Measurements from ENCODE around the gene SYDE1. TPM values are rescaled to one million over a fixed set of nuclear protein-coding genes. Genes with fewer than 3 reads are reported as not detected.
"Not testable (repeated sequence)": the region's sequence is repeated elsewhere in the genome, so short reads cannot be mapped to it uniquely, and the experiment has no call there.

SYDE1 gene, protein sequence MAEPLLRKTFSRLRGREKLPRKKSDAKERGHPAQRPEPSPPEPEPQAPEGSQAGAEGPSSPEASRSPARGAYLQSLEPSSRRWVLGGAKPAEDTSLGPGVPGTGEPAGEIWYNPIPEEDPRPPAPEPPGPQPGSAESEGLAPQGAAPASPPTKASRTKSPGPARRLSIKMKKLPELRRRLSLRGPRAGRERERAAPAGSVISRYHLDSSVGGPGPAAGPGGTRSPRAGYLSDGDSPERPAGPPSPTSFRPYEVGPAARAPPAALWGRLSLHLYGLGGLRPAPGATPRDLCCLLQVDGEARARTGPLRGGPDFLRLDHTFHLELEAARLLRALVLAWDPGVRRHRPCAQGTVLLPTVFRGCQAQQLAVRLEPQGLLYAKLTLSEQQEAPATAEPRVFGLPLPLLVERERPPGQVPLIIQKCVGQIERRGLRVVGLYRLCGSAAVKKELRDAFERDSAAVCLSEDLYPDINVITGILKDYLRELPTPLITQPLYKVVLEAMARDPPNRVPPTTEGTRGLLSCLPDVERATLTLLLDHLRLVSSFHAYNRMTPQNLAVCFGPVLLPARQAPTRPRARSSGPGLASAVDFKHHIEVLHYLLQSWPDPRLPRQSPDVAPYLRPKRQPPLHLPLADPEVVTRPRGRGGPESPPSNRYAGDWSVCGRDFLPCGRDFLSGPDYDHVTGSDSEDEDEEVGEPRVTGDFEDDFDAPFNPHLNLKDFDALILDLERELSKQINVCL
- 10 to 100 TPM in 2 of 8 experiments, 1 to 10 TPM in 6; 1.4 to 15.5 (median 5.6) TPM for total RNA-seq

- peak within 1 kb of the TSS in 1 of 2 donors; percentile 66 for H3K27ac ChIP-seq
- in situ Hi-C loops (cut with MboI; ENCODE audit: low pct_unique_long_range_greater_than_20kb in 2 of 9, low sequenced_read_pairs in 9 of 9, unreplicated experiment in 9 of 9): no loop called here
- peak; percentile 67 to 81 (median 74) for ATAC-seq (replicated peaks in 6 of 8)
- peak within 1 kb of the TSS; percentile 33 to 74 (median 57) for H3K4me3 ChIP-seq
- H3K4me1 ChIP-seq (replicated peaks in 1 of 2): peaks cover 0 to 5% of the 10 kb centered on the region in 2 donors
- 0 to 10% (median 0%) methylated on average over 1 to 6 of the region's 78 CpGs; no CpG with 5 or more reads in 7 of the 10 experiments for WGBS, 10 experiments
Measured at GRCh38 chr19:15107061-15108010, at the start of gene SYDE1. SYDE1 (plus strand) TSS chr19:15107401; CDS start chr19:15107434, 33 bp downstream.

DNA sequence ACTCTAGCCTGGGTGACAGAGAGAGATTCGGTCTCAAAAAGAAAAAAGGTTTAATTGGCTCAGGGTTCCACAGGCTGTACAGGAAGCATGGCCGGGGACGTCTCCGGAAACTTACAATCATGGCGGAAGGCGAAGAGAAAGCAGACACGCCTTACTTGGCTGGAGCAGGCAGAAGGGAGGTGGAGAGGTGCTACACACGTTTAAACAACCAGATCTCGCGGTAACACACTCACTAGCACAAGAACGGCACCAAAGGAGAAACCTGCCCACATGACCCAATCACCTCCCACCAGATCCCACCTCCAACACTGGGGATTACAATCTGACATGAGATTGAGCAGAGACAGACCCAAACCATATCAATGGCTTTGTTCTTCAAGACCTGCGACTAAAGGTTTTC is 45.2 kb upstream of the SYDE1 start:
- Histone ChIP-seq H3K4me3 (no peak overlapping the region), H3K4me1 (replicated peaks in 1 of 2) (no peaks in the 10 kb centered on the region), H3K27ac (no peak overlapping the region)
- 30 to 86% (median 65%) methylated on average over 2 to 11 of the region's 12 CpGs; no CpG with 5 or more reads in 5 of the 10 experiments for WGBS, 10 experiments
- in situ Hi-C loops (cut with MboI; ENCODE audit: low pct_unique_long_range_greater_than_20kb in 2 of 9, low sequenced_read_pairs in 9 of 9, unreplicated experiment in 9 of 9): no loop called here
- ATAC-seq (replicated peaks in 6 of 8): no peak

DNA sequence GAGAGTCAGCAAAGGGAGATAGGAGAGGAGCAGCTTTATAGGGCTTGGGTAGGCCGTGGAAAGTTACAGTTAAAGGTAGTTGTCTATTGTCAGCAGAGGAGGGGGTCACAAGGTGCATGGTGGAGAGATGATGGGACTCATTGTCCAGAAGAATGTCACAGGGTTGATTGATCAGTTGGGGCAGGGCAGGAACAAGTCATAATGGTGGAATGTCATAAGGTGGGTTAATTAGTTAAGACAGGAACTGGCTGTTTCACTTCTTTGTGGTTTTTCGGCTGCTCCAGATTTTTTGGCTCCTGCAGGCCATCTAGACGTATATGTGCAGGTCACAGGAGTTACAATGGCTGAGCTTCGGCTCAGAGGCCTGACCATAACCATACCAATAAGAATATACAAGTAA is 36.8 kb upstream of the SYDE1 start:
- H3K27ac ChIP-seq; H3K4me1 ChIP-seq (replicated peaks in 1 of 2); H3K4me3 ChIP-seq; ATAC-seq (replicated peaks in 6 of 8); in situ Hi-C loops (cut with MboI; ENCODE audit: low pct_unique_long_range_greater_than_20kb in 2 of 9, low sequenced_read_pairs in 9 of 9, unreplicated experiment in 9 of 9): not testable (repeated sequence)
- WGBS, 10 experiments: 0 to 75% (median 26%) methylated on average over 1 to 4 of the region's 4 CpGs; no CpG with 5 or more reads in 2 of the 10 experiments

DNA sequence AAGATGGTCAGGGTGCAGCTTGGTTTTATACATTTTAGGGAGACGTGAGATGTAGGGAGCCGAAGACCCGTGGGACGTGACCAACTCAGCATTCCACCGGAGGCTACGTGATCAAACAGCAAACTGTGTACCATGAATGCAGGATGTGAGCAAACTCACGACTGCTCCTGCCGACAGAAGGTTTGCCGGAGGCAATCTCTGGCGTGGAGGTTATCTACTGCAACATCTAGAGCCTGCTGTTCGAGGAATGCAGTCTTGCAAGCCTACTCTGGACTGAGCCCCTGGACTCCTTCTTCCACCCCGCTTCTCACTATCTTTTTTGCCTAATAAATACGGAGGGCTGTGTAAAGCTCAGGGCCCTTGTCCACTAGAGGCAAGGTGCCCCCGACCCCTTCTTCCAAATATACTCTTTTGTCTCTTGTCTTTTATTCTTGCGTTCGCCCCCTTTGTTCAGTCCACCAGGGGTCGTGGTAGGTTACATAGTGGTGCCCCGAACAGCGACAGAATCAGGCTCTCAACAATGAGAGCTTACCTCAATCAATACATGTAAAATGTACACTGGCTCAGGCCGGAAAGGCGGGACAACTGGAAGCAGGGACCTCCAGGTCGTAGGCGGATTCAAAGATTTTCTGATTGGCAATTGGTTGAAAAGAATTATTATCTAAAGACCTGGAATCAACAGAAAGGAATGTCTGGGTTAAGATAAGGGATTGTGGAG is 34.1 kb upstream of the SYDE1 start:
- Histone ChIP-seq H3K4me1 (replicated peaks in 1 of 2) (no peaks in the 10 kb centered on the region), H3K4me3 (no peak overlapping the region), H3K27ac (no peak overlapping the region)
- no peak for ATAC-seq (replicated peaks in 6 of 8)
- in situ Hi-C loops (cut with MboI; ENCODE audit: low pct_unique_long_range_greater_than_20kb in 2 of 9, low sequenced_read_pairs in 9 of 9, unreplicated experiment in 9 of 9): no loop called here
- 25 to 100% (median 62%) methylated on average over 1 to 20 of the region's 23 CpGs for WGBS, 10 experiments

DNA sequence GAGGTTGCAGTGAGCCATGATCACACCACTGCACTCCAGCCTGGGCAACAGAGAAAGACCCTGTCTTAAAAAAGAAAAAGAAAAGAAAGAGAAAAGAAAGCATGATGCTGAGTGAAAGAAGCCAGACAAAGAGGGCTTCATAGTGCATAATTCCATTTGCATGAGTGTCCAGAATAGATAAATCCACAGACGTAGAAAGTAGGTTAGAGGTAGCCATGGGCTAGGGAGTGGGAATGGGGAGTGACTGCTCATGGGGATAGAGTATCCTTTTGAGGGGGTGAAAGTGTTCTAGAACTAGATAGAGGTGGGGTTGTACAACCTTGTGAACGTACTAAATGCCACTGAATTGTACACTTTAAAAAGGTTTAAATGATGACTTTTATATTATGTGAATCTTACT is 32.8 kb upstream of the SYDE1 start:
- WGBS, 10 experiments: 0 to 100% (median 47%) methylated on average over 1 to 2 of the region's 2 CpGs; no CpG with 5 or more reads in 1 of the 10 experiments
- Histone ChIP-seq H3K27ac (no peak overlapping the region), H3K4me1 (replicated peaks in 1 of 2) (no peaks in the 10 kb centered on the region), H3K4me3 (no peak overlapping the region)
- no peak for ATAC-seq (replicated peaks in 6 of 8)
- in situ Hi-C loops (cut with MboI; ENCODE audit: low pct_unique_long_range_greater_than_20kb in 2 of 9, low sequenced_read_pairs in 9 of 9, unreplicated experiment in 9 of 9): no loop called here

- in situ Hi-C loops (cut with MboI; ENCODE audit: low pct_unique_long_range_greater_than_20kb in 2 of 9, low sequenced_read_pairs in 9 of 9, unreplicated experiment in 9 of 9): loop anchor here in 2 of 9 experiments (25.0 kb wide), 1 partner anchor 486 kb away; no protein-coding TSS in a partner anchor
- WGBS, 10 experiments: 29 to 89% (median 56%) methylated on average over 2 to 4 of the region's 4 CpGs
- no peak for ATAC-seq (replicated peaks in 6 of 8)
- Histone ChIP-seq H3K4me1 (replicated peaks in 1 of 2) (no peaks in the 10 kb centered on the region), H3K4me3 (no peak overlapping the region), H3K27ac (no peak overlapping the region)
Measured at GRCh38 chr19:15075806-15076205, 31.4 kb upstream of the SYDE1 start.

DNA sequence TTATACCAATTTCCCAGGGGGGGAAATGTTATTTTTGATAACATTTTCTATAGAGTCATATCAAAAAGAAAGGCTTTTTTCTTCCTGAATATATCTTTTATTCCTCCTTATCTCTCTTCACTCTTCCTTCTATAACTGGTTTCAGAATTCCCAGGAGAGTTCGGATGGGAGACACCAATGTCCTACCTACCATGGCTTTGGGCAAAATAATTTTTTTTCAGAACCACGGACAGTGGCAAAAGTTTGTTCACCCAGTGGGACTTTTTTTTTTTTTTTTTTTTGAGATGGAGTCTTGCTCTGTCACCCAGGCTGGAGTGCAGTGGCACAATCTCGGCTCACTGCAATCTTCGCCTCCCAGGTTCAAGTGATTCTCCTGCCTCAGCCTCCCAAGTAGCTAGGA is 27.2 kb upstream of the SYDE1 start:
- H3K4me3 ChIP-seq; ATAC-seq (replicated peaks in 6 of 8); H3K4me1 ChIP-seq (replicated peaks in 1 of 2); H3K27ac ChIP-seq: not testable (repeated sequence)
- in situ Hi-C loops (cut with MboI; ENCODE audit: low pct_unique_long_range_greater_than_20kb in 2 of 9, low sequenced_read_pairs in 9 of 9, unreplicated experiment in 9 of 9): loop anchor here in 3 of 9 experiments (10.0 to 25.0 kb wide), 2 partner anchors 475 to 482 kb away; no protein-coding TSS in a partner anchor
- WGBS, 10 experiments: 0 to 71% (median 10%) methylated on average over 1 to 4 of the region's 4 CpGs; no CpG with 5 or more reads in 1 of the 10 experiments

- Histone ChIP-seq H3K27ac (no peak within 1 kb of the TSS), H3K4me1 (replicated peaks in 1 of 2) (no peaks in the 10 kb centered on the region), H3K4me3 (no peak within 1 kb of the TSS)
- 38 to 60% (median 53%) methylated on average over 1 to 5 of the region's 6 CpGs; no CpG with 5 or more reads in 6 of the 10 experiments for WGBS, 10 experiments
- in situ Hi-C loops (cut with MboI; ENCODE audit: low pct_unique_long_range_greater_than_20kb in 2 of 9, low sequenced_read_pairs in 9 of 9, unreplicated experiment in 9 of 9): loop anchor here in 3 of 9 experiments (10.0 to 25.0 kb wide), 2 partner anchors 473 to 480 kb away; no protein-coding TSS in a partner anchor
- no peak for ATAC-seq (replicated peaks in 6 of 8)
Measured at GRCh38 chr19:15081911-15082310, 25.3 kb upstream of the SYDE1 start, which contains the start of gene OR1I1. OR1I1 (plus strand) TSS chr19:15082211; CDS start chr19:15087066, 4,855 bp downstream.

- Histone ChIP-seq H3K27ac (no peak overlapping the region), H3K4me1 (replicated peaks in 1 of 2) (no peaks in the 10 kb centered on the region), H3K4me3 (no peak overlapping the region)
- no peak for ATAC-seq (replicated peaks in 6 of 8)
- 7 to 60% (median 40%) methylated on average over 2 to 5 of the region's 11 CpGs; no CpG with 5 or more reads in 4 of the 10 experiments for WGBS, 10 experiments
- in situ Hi-C loops (cut with MboI; ENCODE audit: low pct_unique_long_range_greater_than_20kb in 2 of 9, low sequenced_read_pairs in 9 of 9, unreplicated experiment in 9 of 9): loop anchor here in 3 of 9 experiments (10.0 to 25.0 kb wide), 2 partner anchors 468 to 475 kb away; no protein-coding TSS in a partner anchor
Measured at GRCh38 chr19:15087182-15087581, 20.0 kb upstream of the SYDE1 start.

GRCh38 chr19:15091918-15092753 is 15.1 kb upstream of the SYDE1 start:
- in situ Hi-C loops (cut with MboI; ENCODE audit: low pct_unique_long_range_greater_than_20kb in 2 of 9, low sequenced_read_pairs in 9 of 9, unreplicated experiment in 9 of 9): loop anchor here in 4 of 9 experiments (10.0 to 25.0 kb wide), 2 partner anchors 463 to 470 kb away; no protein-coding TSS in a partner anchor
- ATAC-seq (replicated peaks in 6 of 8): peak in 6 of 8 experiments; percentile 19 to 63 (median 48)
- no peak overlapping the region for H3K4me3 ChIP-seq
- WGBS, 10 experiments: 0 to 61% (median 14%) methylated on average over 1 to 8 of the region's 13 CpGs; no CpG with 5 or more reads in 1 of the 10 experiments
- H3K4me1 ChIP-seq (replicated peaks in 1 of 2): no peaks in the 10 kb centered on the region
- H3K27ac ChIP-seq: no peak overlapping the region

GRCh38 chr19:15093001-15093400 is 14.2 kb upstream of the SYDE1 start:
- Histone ChIP-seq H3K4me3 (no peak overlapping the region), H3K4me1 (replicated peaks in 1 of 2) (no peaks in the 10 kb centered on the region), H3K27ac (no peak overlapping the region)
- in situ Hi-C loops (cut with MboI; ENCODE audit: low pct_unique_long_range_greater_than_20kb in 2 of 9, low sequenced_read_pairs in 9 of 9, unreplicated experiment in 9 of 9): loop anchor here in 4 of 9 experiments (10.0 to 25.0 kb wide), 2 partner anchors 462 to 469 kb away; no protein-coding TSS in a partner anchor
- ATAC-seq (replicated peaks in 6 of 8): no peak
- 20 to 100% (median 61%) methylated on average over 1 to 2 of the region's 2 CpGs; no CpG with 5 or more reads in 3 of the 10 experiments for WGBS, 10 experiments

All from motor neuron (in vitro differentiated cells).